H1 (cell line): ENCODE results near the gene RTN4. TPM values are rescaled to one million over a fixed set of nuclear protein-coding genes. Genes with fewer than 3 reads are reported as not detected.

Experiments
- CTCF ChIA-PET: fragments of 300-600 bp; sonication (Branson Sonifier 250); formaldehyde crosslinking; loops from one replicate; lab custom pipeline; 2021; ENCODE audit not compliant: partially characterized antibody; lab: Charles Lee
- POLR2A ChIA-PET: fragments of 300-600 bp; sonication (Branson Sonifier 250); formaldehyde crosslinking; loops from one replicate; lab custom pipeline; 2021; ENCODE audit warnings: inconsistent platforms; ENCODE audit not compliant: partially characterized antibody; lab: Charles Lee
- DNase-seq, 2 experiments: peaks; one replicate each; pipeline versions ENCODE4 v3.0.0 to v3.0.0-alpha.2; 2010 to 2022; ENCODE audit warnings: low spot score in 2 of 2, low read depth in 1 of 2, mixed read lengths in 1 of 2
- FAIRE-seq: peaks from 2 replicates; lab custom pipeline; 2011; peaks lifted over from hg19 to GRCh38; lab: Jason Lieb, UNC
- H2AFZ ChIP-seq: 2 replicates; pipeline ENCODE4 v1.8.1; 2012; ENCODE audit warnings: low read length, inconsistent platforms
- H2AK5ac ChIP-seq: 2 replicates; pipeline ENCODE4 v1.6.1; 2013; ENCODE audit warnings: low read depth, low read length
- H2BK120ac ChIP-seq: replicated peaks from 2 replicates; pipeline ENCODE3; 2013; ENCODE audit warnings: low read depth, low read length, inconsistent platforms
- H2BK12ac ChIP-seq: 2 replicates; pipeline ENCODE4 v1.6.1; 2013; ENCODE audit warnings: low read depth, low read length
- H2BK15ac ChIP-seq: 2 replicates; pipeline ENCODE4 v1.6.1; 2013; ENCODE audit warnings: low read length
- H2BK20ac ChIP-seq: 2 replicates; pipeline ENCODE4 v1.6.1; 2013; ENCODE audit warnings: low read length
- H2BK5ac ChIP-seq: 2 replicates; pipeline ENCODE4 v1.6.1; 2013; ENCODE audit warnings: low read depth, low read length
- H3K14ac ChIP-seq: 2 replicates; pipeline ENCODE4 v1.6.1; 2013; ENCODE audit warnings: inconsistent platforms; ENCODE audit not compliant: insufficient read length
- H3K18ac ChIP-seq: 2 replicates; pipeline ENCODE4 v1.6.1; 2013; ENCODE audit warnings: low read length; ENCODE audit errors: extremely low read depth
- H3K23ac ChIP-seq: 2 replicates; pipeline ENCODE4 v1.6.1; 2013; ENCODE audit warnings: inconsistent platforms; ENCODE audit not compliant: insufficient read length
- H3K23me2 ChIP-seq: 2 replicates; pipeline ENCODE4 v1.6.1; 2013; ENCODE audit warnings: low read depth, low read length
- H3K27ac ChIP-seq: 2 replicates; pipeline ENCODE4 v1.6.1; 2011; ENCODE audit warnings: low read depth, low read length, inconsistent platforms
- H3K27me3 ChIP-seq, 4 experiments: replicated peaks in 1 of 4; 1 replicate in 1 of 4; 2 replicates in 3 of 4; pipeline versions ENCODE4 v1.6.1 to v1.8.1; 2011 to 2013; ENCODE audit warnings: low read length in 3 of 4, mild to moderate bottlenecking in 3 of 4, inconsistent platforms in 2 of 4, mixed read lengths in 2 of 4, moderate library complexity in 1 of 4; ENCODE audit not compliant: control insufficient read depth in 3 of 4, insufficient read depth in 3 of 4; ENCODE audit errors: extremely low read depth in 1 of 4
- H3K36me3 ChIP-seq, 4 experiments: 2 replicates each; pipeline versions ENCODE4 v1.6.1 to v1.8.1; 2011 to 2013; ENCODE audit warnings: mild to moderate bottlenecking in 4 of 4, low read length in 3 of 4, moderate library complexity in 2 of 4, control low read depth in 1 of 4, inconsistent platforms in 1 of 4; ENCODE audit not compliant: insufficient read depth in 4 of 4, control insufficient read depth in 2 of 4
- H3K4ac ChIP-seq: replicated peaks from 2 replicates; pipeline ENCODE3; 2013; ENCODE audit warnings: low read length, low read depth, mixed read lengths, inconsistent platforms; ENCODE audit not compliant: insufficient read length
- H3K4me1 ChIP-seq, 4 experiments: replicated peaks in 1 of 4; 1 replicate in 1 of 4; 2 replicates in 3 of 4; pipeline versions ENCODE4 v1.6.1 to v1.8.1; 2011 to 2013; ENCODE audit warnings: low read length in 3 of 4, inconsistent platforms in 2 of 4, mixed read lengths in 1 of 4; ENCODE audit not compliant: insufficient read depth in 4 of 4, control insufficient read depth in 3 of 4
- H3K4me2 ChIP-seq, 2 experiments: 2 replicates each; pipeline versions ENCODE4 v1.6.1 to v1.8.1; 2011 to 2013; ENCODE audit warnings: low read depth in 2 of 2, low read length in 2 of 2, control low read depth in 1 of 2, inconsistent platforms in 1 of 2, mild to moderate bottlenecking in 1 of 2; ENCODE audit not compliant: insufficient read depth in 1 of 2
- H3K4me3 ChIP-seq, 4 experiments: fragments of 200-600, 300-600 bp in 1 of 4; sonication (generic), shearing (Covaris generic), sonication (Bioruptor Twin) in 1 of 4; 2 replicates each; pipeline versions ENCODE4 v1.5.1 to v1.8.1; 2011 to 2016; ENCODE audit warnings: low read length in 4 of 4, low read depth in 3 of 4, control low read depth in 2 of 4, inconsistent platforms in 2 of 4, mild to moderate bottlenecking in 2 of 4, mixed read lengths in 1 of 4, moderate library complexity in 1 of 4; ENCODE audit not compliant: insufficient read depth in 2 of 4; ENCODE audit errors: extremely low read depth in 1 of 4
- H3K56ac ChIP-seq: replicated peaks from 2 replicates; pipeline ENCODE3; 2013; ENCODE audit warnings: low read depth, mild to moderate bottlenecking, mixed read lengths, low read length, inconsistent platforms; ENCODE audit not compliant: insufficient read length
- H3K79me1 ChIP-seq: 2 replicates; pipeline ENCODE4 v1.6.1; 2013; ENCODE audit warnings: low read depth, low read length, control low read depth
- H3K79me2 ChIP-seq, 2 experiments: 2 replicates each; pipeline versions ENCODE4 v1.6.1 to v1.8.1; 2012 to 2013; ENCODE audit warnings: low read length in 2 of 2, mild to moderate bottlenecking in 2 of 2, inconsistent platforms in 1 of 2; ENCODE audit not compliant: insufficient read depth in 2 of 2, control insufficient read depth in 1 of 2
- H3K9ac ChIP-seq, 4 experiments: replicated peaks in 1 of 4; 1 replicate in 1 of 4; 2 replicates in 3 of 4; pipeline versions ENCODE4 v1.6.1 to v1.8.1; 2011 to 2013; ENCODE audit warnings: low read depth in 3 of 4, low read length in 3 of 4, control low read depth in 2 of 4, mild to moderate bottlenecking in 2 of 4, moderate library complexity in 2 of 4, inconsistent platforms in 1 of 4; ENCODE audit errors: extremely low read depth in 1 of 4
- H3K9me3 ChIP-seq, 2 experiments: 2 replicates each; pipeline versions ENCODE4 v1.6.1 to v1.8.1; 2012 to 2013; ENCODE audit warnings: mild to moderate bottlenecking in 2 of 2, moderate library complexity in 2 of 2, control low read depth in 1 of 2, inconsistent platforms in 1 of 2, low read depth in 1 of 2, low read length in 1 of 2, mixed read lengths in 1 of 2; ENCODE audit not compliant: insufficient read depth in 2 of 2
- H4K20me1 ChIP-seq, 2 experiments: replicated peaks in 1 of 2; 2 replicates each; pipeline versions ENCODE3 to v1.8.1; 2011 to 2013; ENCODE audit warnings: inconsistent platforms in 2 of 2, low read length in 2 of 2, mild to moderate bottlenecking in 1 of 2; ENCODE audit not compliant: insufficient read depth in 2 of 2, control insufficient read depth in 1 of 2
- H4K5ac ChIP-seq: 2 replicates; pipeline ENCODE4 v1.6.1; 2013; ENCODE audit warnings: low read length, low read depth, mixed read lengths, inconsistent platforms; ENCODE audit not compliant: insufficient read length
- H4K8ac ChIP-seq: 2 replicates; pipeline ENCODE4 v1.8.0; 2013; ENCODE audit warnings: mild to moderate bottlenecking, moderate library complexity, low read length, inconsistent platforms; ENCODE audit not compliant: insufficient read depth; ENCODE audit errors: extremely low read depth
- H4K91ac ChIP-seq: replicated peaks from 2 replicates; pipeline ENCODE3; 2013; ENCODE audit warnings: low read length, mixed read lengths, inconsistent platforms; ENCODE audit not compliant: insufficient read length
- EGR1 ChIP-seq: IDR thresholded peaks from 2 replicates; pipeline ENCODE4 v1.6.1; 2011; ENCODE audit warnings: low read depth, low read length, borderline replicate concordance
- GTF2F1 ChIP-seq: IDR thresholded peaks from 2 replicates; pipeline ENCODE4 v1.6.1; 2012; ENCODE audit warnings: low read depth, low read length, improper control_type of control experiment, borderline replicate concordance
- KDM1A ChIP-seq: fragments of 200-600, 300-600 bp; sonication (generic); IDR thresholded peaks from 2 replicates; pipeline ENCODE4 v1.7.1; 2016; ENCODE audit warnings: mild to moderate bottlenecking, low read length, borderline replicate concordance
- SP2 ChIP-seq: IDR thresholded peaks from 2 replicates; pipeline ENCODE4 v1.6.1; 2012; ENCODE audit warnings: mild to moderate bottlenecking, low read length, inconsistent platforms
- WGBS, 2 experiments: shearing (Covaris generic) in 1 of 2; methylation state at CpG; one replicate each; pipeline versions ENCODE4 v1.1.6 to v1.1.7; 2013 to 2015; ENCODE audit warnings: low lambda C conversion rate in 2 of 2, mixed read lengths in 2 of 2, inconsistent platforms in 1 of 2, low coverage in 1 of 2, missing lambda C conversion rate in 1 of 2; ENCODE audit not compliant: insufficient replicate concordance in 2 of 2, insufficient coverage in 1 of 2, insufficient read length in 1 of 2; ENCODE audit errors: extremely low coverage in 1 of 2, missing lambda C conversion rate in 1 of 2; 5-methylcytosine and 5-hydroxymethylcytosine counted together
- polyA plus RNA-seq, 7 experiments: library from polyadenylated mRNA; depleted of rRNA in 3 of 7; stranded (reverse) in 5 of 7; unstranded in 2 of 7; fragments of >200 nt in 5 of 7; fragments of 200-250 nt in 2 of 7; gene quantifications; 1 replicate in 5 of 7; 2 replicates in 1 of 7; 4 replicates in 1 of 7; pipeline versions ENCODE4 v1.2.1 to v1.2.3, GENCODE V29; 2011 to 2013; ENCODE audit warnings: missing spikeins in 2 of 7, mixed read lengths in 2 of 7
- total RNA-seq: library from RNA; stranded (reverse); fragmentation: NEBNext Ultra II Directional; extraction: Animal tissue kit (Norgen Biotek cat#: 25700); gene quantifications from 2 replicates; pipeline ENCODE4 v1.2.1, GENCODE V29; 2021
- TF ChIP-seq, protein P1 (sequence below): IDR thresholded peaks from 2 replicates; pipeline ENCODE4 v1.6.1; 2011; ENCODE audit warnings: low read length, improper control_type of control experiment

Gene RTN4
- total and polyA plus RNA-seq, 2 of the 8 experiments (the other 6 are each of a cell fraction or from before 2014, with no cell fraction given) = 179 to 242 TPM

DNA sequence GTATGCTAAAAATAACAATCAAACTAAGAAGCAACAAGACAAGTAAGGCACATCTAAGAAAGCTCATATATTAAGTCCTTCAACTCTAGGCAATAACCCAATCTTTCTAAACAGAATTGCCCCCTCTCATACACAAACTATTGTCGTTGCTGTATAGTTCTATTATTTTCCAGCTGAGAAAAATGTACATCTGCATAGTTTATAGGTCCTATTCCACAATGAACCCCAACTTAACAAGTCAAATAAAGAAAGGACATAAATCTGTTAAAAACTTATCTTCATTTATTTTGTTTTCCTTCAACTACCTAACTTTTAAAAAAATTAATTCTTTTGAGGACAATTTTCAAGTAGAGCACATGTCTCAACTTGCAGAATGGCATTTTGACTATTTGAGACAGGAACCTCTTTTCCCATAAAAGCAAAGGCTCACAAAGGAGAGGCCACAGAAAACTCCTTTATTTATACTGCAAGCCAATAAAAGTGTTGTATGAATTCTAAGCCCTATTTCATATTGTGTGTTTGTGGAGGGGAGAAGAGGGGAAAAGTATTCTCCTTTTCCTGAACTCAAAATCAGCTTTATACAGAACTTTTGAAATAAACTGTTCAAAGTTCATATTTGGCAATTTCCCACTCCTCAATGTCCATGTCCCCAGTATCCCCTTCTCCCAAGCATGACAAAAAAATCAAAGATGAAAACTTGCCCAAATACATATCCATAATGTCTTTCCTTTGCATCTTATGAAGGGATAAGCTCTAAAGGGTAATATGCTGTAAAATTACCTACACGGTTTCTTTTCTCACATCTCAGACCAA lies 37.4 kb downstream of the RTN4 start:
- no peak overlapping the region for H2BK20ac ChIP-seq
- H2BK5ac ChIP-seq = no peak overlapping the region
- TF ChIP-seq GTF2F1 (no peak), EGR1 (no peak), KDM1A (no peak), SP2 (no peak)
- TF ChIP-seq, protein P1, sequence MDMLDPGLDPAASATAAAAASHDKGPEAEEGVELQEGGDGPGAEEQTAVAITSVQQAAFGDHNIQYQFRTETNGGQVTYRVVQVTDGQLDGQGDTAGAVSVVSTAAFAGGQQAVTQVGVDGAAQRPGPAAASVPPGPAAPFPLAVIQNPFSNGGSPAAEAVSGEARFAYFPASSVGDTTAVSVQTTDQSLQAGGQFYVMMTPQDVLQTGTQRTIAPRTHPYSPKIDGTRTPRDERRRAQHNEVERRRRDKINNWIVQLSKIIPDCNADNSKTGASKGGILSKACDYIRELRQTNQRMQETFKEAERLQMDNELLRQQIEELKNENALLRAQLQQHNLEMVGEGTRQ = no peak
- H3K23ac ChIP-seq = no peak overlapping the region
- no peak overlapping the region for H4K5ac ChIP-seq
- H2AFZ ChIP-seq = no peak overlapping the region
- no peak for DNase-seq
- no peaks in the 10 kb centered on the region for H3K9me3 ChIP-seq
- CTCF ChIA-PET = interaction anchor here (0.8 to 4.4 kb wide), 9 partner anchors 9 to 162 kb away, joined by 3 to 20 read pairs (median 4); no protein-coding TSS in a partner anchor
- H3K18ac ChIP-seq = no peak overlapping the region
- H4K91ac ChIP-seq = no peak overlapping the region
- no peak for FAIRE-seq
- no peaks in the 10 kb centered on the region for H3K23me2 ChIP-seq
- no peak overlapping the region for H3K4ac ChIP-seq
- H2BK12ac ChIP-seq = no peak overlapping the region
- no peak overlapping the region for H3K14ac ChIP-seq
- no peak overlapping the region for H3K27ac ChIP-seq
- no peak overlapping the region for H2BK120ac ChIP-seq
- no peaks in the 10 kb centered on the region for H3K79me1 ChIP-seq
- no peak overlapping the region for H3K9ac ChIP-seq
- no peak overlapping the region for H2AK5ac ChIP-seq
- no peak overlapping the region for H2BK15ac ChIP-seq
- peaks cover 11 to 100% of the 10 kb centered on the region in 2 experiments; a peak in 3 of 4 replicates for H3K79me2 ChIP-seq
- H3K4me3 ChIP-seq = no peak overlapping the region
- H3K27me3 ChIP-seq = no peaks in the 10 kb centered on the region
- no peak overlapping the region for H3K4me2 ChIP-seq
- no peak overlapping the region for H3K56ac ChIP-seq
- peaks cover 7 to 12% of the 10 kb centered on the region in 2 experiments for H4K20me1 ChIP-seq
- H3K4me1 ChIP-seq = peaks cover 0 to 4% (median 3%) of the 10 kb centered on the region in 4 experiments; a peak in 2 of 7 replicates
- POLR2A ChIA-PET = interaction anchor here (1.4 to 1.9 kb wide), 2 partner anchors 9 to 38 kb away, joined by 5 read pairs; partner anchors contain the start of gene RTN4
- H4K8ac ChIP-seq = no peak overlapping the region
- H3K36me3 ChIP-seq = no peaks in the 10 kb centered on the region
- WGBS, 2 experiments = 83% methylated on average over 2 of the region's 2 CpGs; no CpG with 5 or more reads in 1 of the 2 experiments
